Measurements from ENCODE around the gene SPINT2. TPM values are rescaled to one million over a fixed set of nuclear protein-coding genes. Genes with fewer than 3 reads are reported as not detected.
"Not testable (repeated sequence)": the region's sequence is repeated elsewhere in the genome, so short reads cannot be mapped to it uniquely, and the experiment has no call there.

The SPINT2 gene
- total RNA-seq, 1 donor from 2014 or later: 6.8 TPM

GRCh38 chr19:38227287-38228004 lies 36.9 kb upstream of the SPINT2 start:
- intact Hi-C loops (cut with micrococcal nuclease): no loop called here
- H3K4me3 ChIP-seq: no peak overlapping the region
- no peak overlapping the region for H3K27ac ChIP-seq (replicated peaks)
- no peak for DNase-seq
- peaks cover 98% of the 10 kb centered on the region for H3K27me3 ChIP-seq (ENCODE audit: low read depth)
- H3K36me3 ChIP-seq: no peaks in the 10 kb centered on the region
- H3K9me3 ChIP-seq (replicated peaks): no peaks in the 10 kb centered on the region
- TF ChIP-seq CTCF (IDR thresholded peaks at IDR 0.05; ENCODE audit: borderline replicate concordance): no peak
- H3K4me1 ChIP-seq: peaks cover 27% of the 10 kb centered on the region

- no peaks in the 10 kb centered on the region for H3K36me3 ChIP-seq
- no peak for DNase-seq
- no peak overlapping the region for H3K27ac ChIP-seq (replicated peaks)
- H3K4me1 ChIP-seq: peaks cover 27% of the 10 kb centered on the region
- H3K4me3 ChIP-seq: peak overlapping the region; percentile 54
- intact Hi-C loops (cut with micrococcal nuclease): no loop called here
- TF ChIP-seq CTCF (IDR thresholded peaks at IDR 0.05; ENCODE audit: borderline replicate concordance): no peak
- H3K27me3 ChIP-seq (ENCODE audit: low read depth): peaks cover 98% of the 10 kb centered on the region
- no peaks in the 10 kb centered on the region for H3K9me3 ChIP-seq (replicated peaks)
Measured at GRCh38 chr19:38228005-38228377, 36.4 kb upstream of the SPINT2 start.

- no peak for DNase-seq
- peaks cover 25% of the 10 kb centered on the region for H3K4me1 ChIP-seq
- peak overlapping the region; percentile 54 for H3K4me3 ChIP-seq
- peaks cover 95% of the 10 kb centered on the region for H3K27me3 ChIP-seq (ENCODE audit: low read depth)
- no peaks in the 10 kb centered on the region for H3K36me3 ChIP-seq
- no peak overlapping the region for H3K27ac ChIP-seq (replicated peaks)
- intact Hi-C loops (cut with micrococcal nuclease): no loop called here
- no peak for TF ChIP-seq CTCF (IDR thresholded peaks at IDR 0.05; ENCODE audit: borderline replicate concordance)
- H3K9me3 ChIP-seq (replicated peaks): no peaks in the 10 kb centered on the region
Measured at GRCh38 chr19:38228491-38229439, 35.6 kb upstream of the SPINT2 start.

- no peak for TF ChIP-seq CTCF (IDR thresholded peaks at IDR 0.05; ENCODE audit: borderline replicate concordance)
- intact Hi-C loops (cut with micrococcal nuclease): no loop called here
- H3K27me3 ChIP-seq (ENCODE audit: low read depth): peaks cover 86% of the 10 kb centered on the region
- peak; percentile 56 for DNase-seq
- no peaks in the 10 kb centered on the region for H3K36me3 ChIP-seq
- H3K4me1 ChIP-seq: peaks cover 17% of the 10 kb centered on the region
- H3K9me3 ChIP-seq (replicated peaks): no peaks in the 10 kb centered on the region
- no peak overlapping the region for H3K27ac ChIP-seq (replicated peaks)
- peak overlapping the region; percentile 54 for H3K4me3 ChIP-seq
Measured at GRCh38 chr19:38229585-38230073, 34.7 kb upstream of the SPINT2 start.

- intact Hi-C loops (cut with micrococcal nuclease); H3K9me3 ChIP-seq (replicated peaks); H3K27ac ChIP-seq (replicated peaks); H3K36me3 ChIP-seq; H3K4me3 ChIP-seq; DNase-seq: not testable (repeated sequence)
- H3K27me3 ChIP-seq (ENCODE audit: low read depth): peaks cover 76% of the 10 kb centered on the region
- peaks cover 17% of the 10 kb centered on the region for H3K4me1 ChIP-seq
Measured at GRCh38 chr19:38230506-38231133, 33.8 kb upstream of the SPINT2 start.

Data from left ventricle myocardium inferior (tissue), 1 donor.